HG03060 (cell line): ENCODE measurements around the gene RAD17.
"Not testable (repeated sequence)": the region's sequence is repeated elsewhere in the genome, so short reads cannot be mapped to it uniquely, and the experiment has no call there.

Experiments used
- ATAC-seq: cut with Tn5 transposase; IDR thresholded peaks from one replicate; pipeline ENCODE4 v1.9.1; 2021; ENCODE audit warnings: low read depth, moderate number of reproducible peaks; ENCODE audit not compliant: unreplicated experiment

Gene RAD17

GRCh38 chr5:69374911-69375446, 5.4 kb downstream of the RAD17 start:
- peak; percentile 59 for ATAC-seq

- ATAC-seq = no peak
Measured at GRCh38 chr5:69378376-69378775, 8.8 kb downstream of the RAD17 start.

- ATAC-seq = no peak
Measured at GRCh38 chr5:69404659-69405330, 35.2 kb downstream of the RAD17 start.

- ATAC-seq = no peak
Measured at GRCh38 chr5:69414885-69415583, 45.4 kb downstream of the RAD17 start, which contains the start of gene MARVELD2. TSS of gene MARVELD2 (plus strand) at chr5:69415116. CDS start at chr5:69419386, 4,270 bp downstream.

- ATAC-seq = no peak
Measured at GRCh38 chr5:69415584-69415958, 46.0 kb downstream of the RAD17 start.

GRCh38 chr5:69416180-69416579, 46.6 kb downstream of the RAD17 start:
- ATAC-seq = no peak

GRCh38 chr5:69416699-69417098, 47.1 kb downstream of the RAD17 start:
- ATAC-seq = no peak

- no peak for ATAC-seq
Measured at GRCh38 chr5:69418554-69418953, 48.9 kb downstream of the RAD17 start.

GRCh38 chr5:69431424-69432303, 62.0 kb downstream of the RAD17 start:
- no peak for ATAC-seq

- ATAC-seq = no peak
Measured at GRCh38 chr5:69432412-69433206, 63.0 kb downstream of the RAD17 start.

- not testable (repeated sequence) for ATAC-seq
Measured at GRCh38 chr5:69435276-69435884, 65.8 kb downstream of the RAD17 start.

GRCh38 chr5:69444127-69444754, 74.6 kb downstream of the RAD17 start:
- no peak for ATAC-seq

- ATAC-seq = no peak
Measured at GRCh38 chr5:69449511-69449910, 79.9 kb downstream of the RAD17 start.

- no peak for ATAC-seq
Measured at GRCh38 chr5:69450116-69450515, 80.5 kb downstream of the RAD17 start.

- ATAC-seq = not testable (repeated sequence)
Measured at GRCh38 chr5:69450527-69450926, 80.9 kb downstream of the RAD17 start.

- no peak for ATAC-seq
Measured at GRCh38 chr5:69451941-69452647, 82.5 kb downstream of the RAD17 start.

- not testable (repeated sequence) for ATAC-seq
Measured at GRCh38 chr5:69453487-69453886, 83.9 kb downstream of the RAD17 start.

GRCh38 chr5:69454460-69455249, 85.0 kb downstream of the RAD17 start:
- ATAC-seq = no peak
